GM20000 (cell line): ENCODE results near the gene RBPMS2.

ENCODE experiments used
- DNase-seq: peaks from one replicate; pipeline ENCODE4 v3.0.0; 2012; ENCODE audit warnings: low spot score
- CTCF ChIP-seq: IDR thresholded peaks from 2 replicates; pipeline ENCODE4 v1.5.1; 2012; ENCODE audit warnings: mild to moderate bottlenecking, control low read depth; ENCODE audit errors: extremely low read depth, missing control alignments

The RBPMS2 gene

GRCh38 chr15:64770626-64771025, 4.8 kb downstream of the RBPMS2 start:
- no peak for TF ChIP-seq CTCF
- no peak for DNase-seq

GRCh38 chr15:64767203-64767602, 8.2 kb downstream of the RBPMS2 start:
- TF ChIP-seq CTCF, result no peak
- no peak for DNase-seq

- TF ChIP-seq CTCF, result no peak
- DNase-seq, result no peak
Measured at GRCh38 chr15:64766058-64766457, 9.3 kb downstream of the RBPMS2 start.

- DNase-seq, result no peak
- TF ChIP-seq CTCF, result no peak
Measured at GRCh38 chr15:64763874-64764273, 11.5 kb downstream of the RBPMS2 start.

GRCh38 chr15:64763462-64763861, 11.9 kb downstream of the RBPMS2 start:
- TF ChIP-seq CTCF, result no peak
- DNase-seq, result no peak

- DNase-seq, result no peak
- no peak for TF ChIP-seq CTCF
Measured at GRCh38 chr15:64763021-64763420, 12.4 kb downstream of the RBPMS2 start.

GRCh38 chr15:64762546-64762945, 12.8 kb downstream of the RBPMS2 start:
- DNase-seq, result no peak

More at GRCh38 chr15:64762546-64762945, 12.8 kb downstream of the RBPMS2 start:
- no peak for TF ChIP-seq CTCF
